HK-2 (cell line): ENCODE results near the gene ARHGDIG.

ENCODE experiments used
- DNase-seq: peaks from one replicate; pipeline ENCODE4 v3.0.0-alpha.2; 2018; ENCODE audit not compliant: unreplicated experiment

Gene ARHGDIG

GRCh38 chr16:280991-281659 is 734 bp downstream of the ARHGDIG start:
- no peak for DNase-seq

GRCh38 chr16:281660-282255 is 1.4 kb downstream of the ARHGDIG start:
- no peak for DNase-seq

GRCh38 chr16:282491-282890 is 2.1 kb downstream of the ARHGDIG start:
- DNase-seq, result no peak

GRCh38 chr16:283033-283805 is 2.8 kb downstream of the ARHGDIG start, which contains the start of gene PDIA2:
Gene PDIA2 (plus strand): TSS chr16:283164. CDS start chr16:283170, 6 bp downstream.
- DNase-seq, result no peak

- no peak for DNase-seq
Measured at GRCh38 chr16:284204-285120, 4.1 kb downstream of the ARHGDIG start.

- DNase-seq, result peak; percentile 73
Measured at GRCh38 chr16:285146-286055, 5.0 kb downstream of the ARHGDIG start.

GRCh38 chr16:286491-287297 is 6.3 kb downstream of the ARHGDIG start:
- no peak for DNase-seq

GRCh38 chr16:287298-287811 is 7.0 kb downstream of the ARHGDIG start:
- no peak for DNase-seq

- DNase-seq, result no peak
Measured at GRCh38 chr16:287981-288920, 7.9 kb downstream of the ARHGDIG start.

- no peak for DNase-seq
Measured at GRCh38 chr16:289395-289997, 9.1 kb downstream of the ARHGDIG start.

GRCh38 chr16:290015-290680 is 9.8 kb downstream of the ARHGDIG start:
- no peak for DNase-seq

- no peak for DNase-seq
Measured at GRCh38 chr16:290681-291405, 10.5 kb downstream of the ARHGDIG start.

- no peak for DNase-seq
Measured at GRCh38 chr16:291539-291938, 11.1 kb downstream of the ARHGDIG start.

GRCh38 chr16:293043-293775 is 12.8 kb downstream of the ARHGDIG start:
- no peak for DNase-seq

- no peak for DNase-seq
Measured at GRCh38 chr16:296276-296675, 15.9 kb downstream of the ARHGDIG start.
